H1 (cell line): ENCODE data around the gene SLC43A2. TPM values are rescaled to one million over a fixed set of nuclear protein-coding genes. Genes with fewer than 3 reads are reported as not detected.

Source experiments
- CTCF ChIA-PET: fragments of 300-600 bp; sonication (Branson Sonifier 250); formaldehyde crosslinking; loops from one replicate; lab custom pipeline; 2021; ENCODE audit not compliant: partially characterized antibody; lab: Charles Lee
- POLR2A ChIA-PET: fragments of 300-600 bp; sonication (Branson Sonifier 250); formaldehyde crosslinking; loops from one replicate; lab custom pipeline; 2021; ENCODE audit warnings: inconsistent platforms; ENCODE audit not compliant: partially characterized antibody; lab: Charles Lee
- DNase-seq, 2 experiments: peaks; one replicate each; pipeline versions ENCODE4 v3.0.0 to v3.0.0-alpha.2; 2010 to 2022; ENCODE audit warnings: low spot score in 2 of 2, low read depth in 1 of 2, mixed read lengths in 1 of 2
- FAIRE-seq: peaks from 2 replicates; lab custom pipeline; 2011; peaks lifted over from hg19 to GRCh38; lab: Jason Lieb, UNC
- H2AFZ ChIP-seq: 2 replicates; pipeline ENCODE4 v1.8.1; 2012; ENCODE audit warnings: low read length, inconsistent platforms
- H2AK5ac ChIP-seq: 2 replicates; pipeline ENCODE4 v1.6.1; 2013; ENCODE audit warnings: low read depth, low read length
- H2BK120ac ChIP-seq: replicated peaks from 2 replicates; pipeline ENCODE3; 2013; ENCODE audit warnings: low read depth, low read length, inconsistent platforms
- H2BK12ac ChIP-seq: 2 replicates; pipeline ENCODE4 v1.6.1; 2013; ENCODE audit warnings: low read depth, low read length
- H2BK15ac ChIP-seq: 2 replicates; pipeline ENCODE4 v1.6.1; 2013; ENCODE audit warnings: low read length
- H2BK20ac ChIP-seq: 2 replicates; pipeline ENCODE4 v1.6.1; 2013; ENCODE audit warnings: low read length
- H2BK5ac ChIP-seq: 2 replicates; pipeline ENCODE4 v1.6.1; 2013; ENCODE audit warnings: low read depth, low read length
- H3K14ac ChIP-seq: 2 replicates; pipeline ENCODE4 v1.6.1; 2013; ENCODE audit warnings: inconsistent platforms; ENCODE audit not compliant: insufficient read length
- H3K18ac ChIP-seq: 2 replicates; pipeline ENCODE4 v1.6.1; 2013; ENCODE audit warnings: low read length; ENCODE audit errors: extremely low read depth
- H3K23ac ChIP-seq: 2 replicates; pipeline ENCODE4 v1.6.1; 2013; ENCODE audit warnings: inconsistent platforms; ENCODE audit not compliant: insufficient read length
- H3K23me2 ChIP-seq: 2 replicates; pipeline ENCODE4 v1.6.1; 2013; ENCODE audit warnings: low read depth, low read length
- H3K27ac ChIP-seq: 2 replicates; pipeline ENCODE4 v1.6.1; 2011; ENCODE audit warnings: low read depth, low read length, inconsistent platforms
- H3K27me3 ChIP-seq, 4 experiments: replicated peaks in 1 of 4; 1 replicate in 1 of 4; 2 replicates in 3 of 4; pipeline versions ENCODE4 v1.6.1 to v1.8.1; 2011 to 2013; ENCODE audit warnings: low read length in 3 of 4, mild to moderate bottlenecking in 3 of 4, inconsistent platforms in 2 of 4, mixed read lengths in 2 of 4, moderate library complexity in 1 of 4; ENCODE audit not compliant: control insufficient read depth in 3 of 4, insufficient read depth in 3 of 4; ENCODE audit errors: extremely low read depth in 1 of 4
- H3K36me3 ChIP-seq, 4 experiments: 2 replicates each; pipeline versions ENCODE4 v1.6.1 to v1.8.1; 2011 to 2013; ENCODE audit warnings: mild to moderate bottlenecking in 4 of 4, low read length in 3 of 4, moderate library complexity in 2 of 4, control low read depth in 1 of 4, inconsistent platforms in 1 of 4; ENCODE audit not compliant: insufficient read depth in 4 of 4, control insufficient read depth in 2 of 4
- H3K4ac ChIP-seq: replicated peaks from 2 replicates; pipeline ENCODE3; 2013; ENCODE audit warnings: low read length, low read depth, mixed read lengths, inconsistent platforms; ENCODE audit not compliant: insufficient read length
- H3K4me1 ChIP-seq, 4 experiments: replicated peaks in 1 of 4; 1 replicate in 1 of 4; 2 replicates in 3 of 4; pipeline versions ENCODE4 v1.6.1 to v1.8.1; 2011 to 2013; ENCODE audit warnings: low read length in 3 of 4, inconsistent platforms in 2 of 4, mixed read lengths in 1 of 4; ENCODE audit not compliant: insufficient read depth in 4 of 4, control insufficient read depth in 3 of 4
- H3K4me2 ChIP-seq, 2 experiments: 2 replicates each; pipeline versions ENCODE4 v1.6.1 to v1.8.1; 2011 to 2013; ENCODE audit warnings: low read depth in 2 of 2, low read length in 2 of 2, control low read depth in 1 of 2, inconsistent platforms in 1 of 2, mild to moderate bottlenecking in 1 of 2; ENCODE audit not compliant: insufficient read depth in 1 of 2
- H3K4me3 ChIP-seq, 4 experiments: fragments of 200-600, 300-600 bp in 1 of 4; sonication (generic), shearing (Covaris generic), sonication (Bioruptor Twin) in 1 of 4; 2 replicates each; pipeline versions ENCODE4 v1.5.1 to v1.8.1; 2011 to 2016; ENCODE audit warnings: low read length in 4 of 4, low read depth in 3 of 4, control low read depth in 2 of 4, inconsistent platforms in 2 of 4, mild to moderate bottlenecking in 2 of 4, mixed read lengths in 1 of 4, moderate library complexity in 1 of 4; ENCODE audit not compliant: insufficient read depth in 2 of 4; ENCODE audit errors: extremely low read depth in 1 of 4
- H3K56ac ChIP-seq: replicated peaks from 2 replicates; pipeline ENCODE3; 2013; ENCODE audit warnings: low read depth, mild to moderate bottlenecking, mixed read lengths, low read length, inconsistent platforms; ENCODE audit not compliant: insufficient read length
- H3K79me1 ChIP-seq: 2 replicates; pipeline ENCODE4 v1.6.1; 2013; ENCODE audit warnings: low read depth, low read length, control low read depth
- H3K79me2 ChIP-seq, 2 experiments: 2 replicates each; pipeline versions ENCODE4 v1.6.1 to v1.8.1; 2012 to 2013; ENCODE audit warnings: low read length in 2 of 2, mild to moderate bottlenecking in 2 of 2, inconsistent platforms in 1 of 2; ENCODE audit not compliant: insufficient read depth in 2 of 2, control insufficient read depth in 1 of 2
- H3K9ac ChIP-seq, 4 experiments: replicated peaks in 1 of 4; 1 replicate in 1 of 4; 2 replicates in 3 of 4; pipeline versions ENCODE4 v1.6.1 to v1.8.1; 2011 to 2013; ENCODE audit warnings: low read depth in 3 of 4, low read length in 3 of 4, control low read depth in 2 of 4, mild to moderate bottlenecking in 2 of 4, moderate library complexity in 2 of 4, inconsistent platforms in 1 of 4; ENCODE audit errors: extremely low read depth in 1 of 4
- H3K9me3 ChIP-seq, 2 experiments: 2 replicates each; pipeline versions ENCODE4 v1.6.1 to v1.8.1; 2012 to 2013; ENCODE audit warnings: mild to moderate bottlenecking in 2 of 2, moderate library complexity in 2 of 2, control low read depth in 1 of 2, inconsistent platforms in 1 of 2, low read depth in 1 of 2, low read length in 1 of 2, mixed read lengths in 1 of 2; ENCODE audit not compliant: insufficient read depth in 2 of 2
- H4K20me1 ChIP-seq, 2 experiments: replicated peaks in 1 of 2; 2 replicates each; pipeline versions ENCODE3 to v1.8.1; 2011 to 2013; ENCODE audit warnings: inconsistent platforms in 2 of 2, low read length in 2 of 2, mild to moderate bottlenecking in 1 of 2; ENCODE audit not compliant: insufficient read depth in 2 of 2, control insufficient read depth in 1 of 2
- H4K5ac ChIP-seq: 2 replicates; pipeline ENCODE4 v1.6.1; 2013; ENCODE audit warnings: low read length, low read depth, mixed read lengths, inconsistent platforms; ENCODE audit not compliant: insufficient read length
- H4K8ac ChIP-seq: 2 replicates; pipeline ENCODE4 v1.8.0; 2013; ENCODE audit warnings: mild to moderate bottlenecking, moderate library complexity, low read length, inconsistent platforms; ENCODE audit not compliant: insufficient read depth; ENCODE audit errors: extremely low read depth
- H4K91ac ChIP-seq: replicated peaks from 2 replicates; pipeline ENCODE3; 2013; ENCODE audit warnings: low read length, mixed read lengths, inconsistent platforms; ENCODE audit not compliant: insufficient read length
- MAFK ChIP-seq: IDR thresholded peaks from 2 replicates; pipeline ENCODE4 v1.6.1; 2012; ENCODE audit warnings: low read depth, mild to moderate bottlenecking, improper control_type of control experiment, low read length
- MAX ChIP-seq: IDR thresholded peaks from 2 replicates; pipeline ENCODE4 v1.6.1; 2012; ENCODE audit warnings: inconsistent platforms
- RFX5 ChIP-seq: IDR thresholded peaks from 2 replicates; pipeline ENCODE4 v1.6.1; 2011; ENCODE audit warnings: low read depth, low read length, improper control_type of control experiment, borderline replicate concordance
- TBP ChIP-seq: IDR thresholded peaks from 2 replicates; pipeline ENCODE4 v1.6.1; 2011; ENCODE audit warnings: low read depth, low read length, improper control_type of control experiment
- WGBS, 2 experiments: shearing (Covaris generic) in 1 of 2; methylation state at CpG; one replicate each; pipeline versions ENCODE4 v1.1.6 to v1.1.7; 2013 to 2015; ENCODE audit warnings: low lambda C conversion rate in 2 of 2, mixed read lengths in 2 of 2, inconsistent platforms in 1 of 2, low coverage in 1 of 2, missing lambda C conversion rate in 1 of 2; ENCODE audit not compliant: insufficient replicate concordance in 2 of 2, insufficient coverage in 1 of 2, insufficient read length in 1 of 2; ENCODE audit errors: extremely low coverage in 1 of 2, missing lambda C conversion rate in 1 of 2; 5-methylcytosine and 5-hydroxymethylcytosine counted together
- polyA plus RNA-seq, 7 experiments: library from polyadenylated mRNA; depleted of rRNA in 3 of 7; stranded (reverse) in 5 of 7; unstranded in 2 of 7; fragments of >200 nt in 5 of 7; fragments of 200-250 nt in 2 of 7; gene quantifications; 1 replicate in 5 of 7; 2 replicates in 1 of 7; 4 replicates in 1 of 7; pipeline versions ENCODE4 v1.2.1 to v1.2.3, GENCODE V29; 2011 to 2013; ENCODE audit warnings: missing spikeins in 2 of 7, mixed read lengths in 2 of 7
- total RNA-seq: library from RNA; stranded (reverse); fragmentation: NEBNext Ultra II Directional; extraction: Animal tissue kit (Norgen Biotek cat#: 25700); gene quantifications from 2 replicates; pipeline ENCODE4 v1.2.1, GENCODE V29; 2021

The SLC43A2 gene
- total and polyA plus RNA-seq, 2 of the 8 experiments (the other 6 are each of a cell fraction or from before 2014, with no cell fraction given) = 6.6 to 10.5 TPM

- no peak overlapping the region for H3K4ac ChIP-seq
- peaks cover 0 to 18% (median 14%) of the 10 kb centered on the region in 4 experiments; a peak in 6 of 7 replicates for H3K4me1 ChIP-seq
- no peak overlapping the region for H3K4me2 ChIP-seq
- H2AK5ac ChIP-seq = no peak overlapping the region
- H3K27me3 ChIP-seq = no peaks in the 10 kb centered on the region
- H3K56ac ChIP-seq = no peak overlapping the region
- ChIA-PET CTCF (interaction anchor here (0.6 to 10.2 kb wide), 10 partner anchors 12 to 92 kb away, joined by 3 to 146 read pairs (median 4); partner anchors contain the start of gene SLC43A2), POLR2A (interaction anchor here (1.6 kb wide), 1 partner anchor 9 kb away, joined by 7 read pairs; no protein-coding TSS in a partner anchor)
- no peaks in the 10 kb centered on the region for H3K79me2 ChIP-seq
- H4K91ac ChIP-seq = no peak overlapping the region
- H3K79me1 ChIP-seq = no peaks in the 10 kb centered on the region
- no peak overlapping the region for H3K18ac ChIP-seq
- H3K36me3 ChIP-seq = no peaks in the 10 kb centered on the region
- DNase-seq = no peak
- no peaks in the 10 kb centered on the region for H3K23me2 ChIP-seq
- H4K5ac ChIP-seq = no peak overlapping the region
- H2AFZ ChIP-seq = no peak overlapping the region
- no peak overlapping the region for H3K14ac ChIP-seq
- H2BK12ac ChIP-seq = no peak overlapping the region
- H2BK15ac ChIP-seq = peak overlapping the region; percentile 31; the same call in 1 of the 2 replicates
- no peak overlapping the region for H3K4me3 ChIP-seq
- H3K27ac ChIP-seq = no peak overlapping the region
- H3K9me3 ChIP-seq = no peaks in the 10 kb centered on the region
- no peak for FAIRE-seq
- H4K8ac ChIP-seq = peak overlapping the region; percentile 45; the same call in 1 of the 2 replicates
- H2BK5ac ChIP-seq = no peak overlapping the region
- TF ChIP-seq TBP = no peak
- TF ChIP-seq MAX = no peak
- no peak for TF ChIP-seq RFX5
- TF ChIP-seq MAFK = no peak
- H3K9ac ChIP-seq = no peak overlapping the region
- no peak overlapping the region for H2BK120ac ChIP-seq
- no peak overlapping the region for H3K23ac ChIP-seq
- 86% methylated on average over 13 of the region's 15 CpGs; no CpG with 5 or more reads in 1 of the 2 experiments for WGBS, 2 experiments
- H2BK20ac ChIP-seq = 0 out of 2 replicates have a peak overlapping the region, but pooled peaks have one; percentile 34
- H4K20me1 ChIP-seq = no peaks in the 10 kb centered on the region
Observed at GRCh38 chr17:1576500-1576899, 52.1 kb downstream of the SLC43A2 start.
